Brain pericyte (primary cell): ENCODE results near the gene FAM107B.

Experiments used
- DNase-seq: peaks from one replicate; pipeline ENCODE4 v3.0.0-alpha.2; 2012; ENCODE audit warnings: low read depth, low spot score

The FAM107B gene

GRCh38 chr10:14499601-14499904, 275.1 kb downstream of the FAM107B start:
- no peak for DNase-seq

- DNase-seq, result no peak
These were observed 276.4 kb downstream of the FAM107B start for GRCh38 chr10:14498326-14498725.

GRCh38 chr10:14491811-14492210, 282.9 kb downstream of the FAM107B start:
- no peak for DNase-seq

- DNase-seq, result no peak
These were observed 285.0 kb downstream of the FAM107B start for GRCh38 chr10:14489522-14490177.

GRCh38 chr10:14487488-14487883, 287.2 kb downstream of the FAM107B start:
- DNase-seq, result no peak

- no peak for DNase-seq
These were observed 287.8 kb downstream of the FAM107B start for GRCh38 chr10:14486777-14487487.

- no peak for DNase-seq
These were observed 288.7 kb downstream of the FAM107B start for GRCh38 chr10:14485986-14486385.

- no peak for DNase-seq
These were observed 291.3 kb downstream of the FAM107B start for GRCh38 chr10:14483417-14483816.

- DNase-seq, result no peak
These were observed 292.9 kb downstream of the FAM107B start for GRCh38 chr10:14481752-14482151.

- no peak for DNase-seq
These were observed 293.7 kb downstream of the FAM107B start for GRCh38 chr10:14481014-14481413.

GRCh38 chr10:14478604-14479003, 296.1 kb downstream of the FAM107B start:
- no peak for DNase-seq

GRCh38 chr10:14478201-14478600, 296.5 kb downstream of the FAM107B start:
- no peak for DNase-seq

- no peak for DNase-seq
These were observed 297.3 kb downstream of the FAM107B start for GRCh38 chr10:14477408-14477710.

- DNase-seq, result no peak
These were observed 297.9 kb downstream of the FAM107B start for GRCh38 chr10:14476641-14477407.

- no peak for DNase-seq
These were observed 298.7 kb downstream of the FAM107B start for GRCh38 chr10:14476006-14476405.

- no peak for DNase-seq
These were observed 300.0 kb downstream of the FAM107B start for GRCh38 chr10:14474656-14475055.

GRCh38 chr10:14470920-14471319, 303.8 kb downstream of the FAM107B start:
- DNase-seq, result no peak

GRCh38 chr10:14468726-14469125, 306.0 kb downstream of the FAM107B start:
- DNase-seq, result no peak
